GM12878 (cell line): ENCODE measurements around the gene DCUN1D3. TPM values are rescaled to one million over a fixed set of nuclear protein-coding genes. Genes with fewer than 3 reads are reported as not detected.

Experiments
- ATAC-seq: fragments of 200-7000 bp; cut with Tn5 transposase; 3 replicates; pipeline ENCODE4 v1.9.1; 2020; ENCODE audit warnings: mild to moderate bottlenecking, moderate library complexity
- BruUV-seq: library from RNA; stranded (reverse); fragments of 400-500 nt; replicated peaks from 2 replicates; lab custom pipeline; 2021; lab: Mats Ljungman, UMichigan
- CTCF ChIA-PET: fragments of 300-600 bp; sonication (Branson Sonifier 250); formaldehyde crosslinking; extraction: SDS; loops from one replicate; lab custom pipeline; 2021; ENCODE audit warnings: inconsistent platforms; lab: Yijun Ruan, JAX
- POLR2A ChIA-PET: fragments of 350-600 bp; formaldehyde crosslinking; extraction: SDS; loops from one replicate; lab custom pipeline; 2021; ENCODE audit warnings: inconsistent platforms; lab: Charles Lee
- RAD21 ChIA-PET: fragments of 300-600 bp; sonication (Branson Sonifier 250); formaldehyde crosslinking; loops from one replicate; lab custom pipeline; 2023; ENCODE audit warnings: antibody characterized with exemption; ENCODE audit not compliant: unreplicated experiment; lab: Charles Lee
- SMC1A ChIA-PET: fragments of 300-600 bp; sonication (Branson Sonifier 250); formaldehyde crosslinking; loops from one replicate; lab custom pipeline; 2023; ENCODE audit not compliant: unreplicated experiment, uncharacterized antibody; lab: Charles Lee
- DNase-seq: peaks from one replicate; pipeline ENCODE4 v3.0.0-alpha.2; 2011; ENCODE audit warnings: low read depth, low spot score
- FAIRE-seq: peaks from 3 replicates; lab custom pipeline; 2011; peaks lifted over from hg19 to GRCh38; lab: Jason Lieb, UNC
- H2AFZ ChIP-seq: 2 replicates; pipeline ENCODE4 v1.6.0; 2011; ENCODE audit warnings: low read depth, low read length, control low read depth; ENCODE audit not compliant: control insufficient read depth
- H3K27ac ChIP-seq: 2 replicates; pipeline ENCODE4 v1.5.1; 2011; ENCODE audit warnings: control low read depth; ENCODE audit not compliant: control insufficient read depth, insufficient read depth
- H3K27me3 ChIP-seq, 2 experiments: replicated peaks in 1 of 2; 2 replicates each; pipeline versions ENCODE4 v1.6.0 to v1.6.1; 2011; ENCODE audit warnings: low read length in 1 of 2; ENCODE audit not compliant: control insufficient read depth in 2 of 2, insufficient read depth in 2 of 2
- H3K36me3 ChIP-seq, 2 experiments: 2 replicates each; pipeline ENCODE4 v1.5.1; 2011; ENCODE audit warnings: low read length in 1 of 2; ENCODE audit not compliant: control insufficient read depth in 2 of 2, insufficient read depth in 2 of 2
- H3K4me1 ChIP-seq: 2 replicates; pipeline ENCODE4 v1.6.1; 2011; ENCODE audit warnings: mild to moderate bottlenecking, low read length, moderate library complexity, mixed read lengths; ENCODE audit not compliant: control insufficient read depth, insufficient read depth
- H3K4me2 ChIP-seq: 2 replicates; pipeline ENCODE4 v1.6.0; 2011; ENCODE audit warnings: control low read depth; ENCODE audit not compliant: control insufficient read depth, insufficient read depth
- H3K4me3 ChIP-seq: fragments of 200-600 bp; sonication (generic); 2 replicates; pipeline ENCODE4 v1.5.1; 2016
- H3K79me2 ChIP-seq: 2 replicates; pipeline ENCODE4 v1.6.0; 2011; ENCODE audit warnings: low read length; ENCODE audit not compliant: control insufficient read depth, insufficient read depth
- H3K9ac ChIP-seq: 2 replicates; pipeline ENCODE4 v1.8.0; 2011; ENCODE audit warnings: low read length, control low read depth, mixed read lengths; ENCODE audit not compliant: control insufficient read depth, insufficient read depth
- H3K9me3 ChIP-seq: replicated peaks from 3 replicates; pipeline ENCODE4 v1.5.1; 2011; ENCODE audit warnings: mild to moderate bottlenecking, low read length; ENCODE audit not compliant: control insufficient read depth, insufficient read depth
- H4K20me1 ChIP-seq: 2 replicates; pipeline ENCODE4 v1.6.0; 2011; ENCODE audit not compliant: control insufficient read depth, insufficient read depth
- EED ChIP-seq: sonication (generic); IDR thresholded peaks from 2 replicates; pipeline ENCODE4 v1.6.1; 2016; ENCODE audit warnings: antibody characterized with exemption, low read depth
- EZH2 ChIP-seq: IDR thresholded peaks from 2 replicates; pipeline ENCODE4 v1.6.1; 2012; ENCODE audit warnings: low read depth, mild to moderate bottlenecking, control low read depth, inconsistent platforms, low read length, borderline replicate concordance; ENCODE audit not compliant: control insufficient read depth
- MEF2B ChIP-seq: fragments of 450-650 bp; IDR thresholded peaks from 2 replicates; pipeline ENCODE4 v1.6.1; 2018; ENCODE audit warnings: mild to moderate bottlenecking, moderate library complexity; ENCODE audit not compliant: partially characterized antibody, poor library complexity, severe bottlenecking
- RFX5 ChIP-seq: IDR thresholded peaks from 2 replicates; pipeline ENCODE4 v1.6.1; 2011; ENCODE audit warnings: low read depth, low read length, improper control_type of control experiment
- SMAD1 ChIP-seq: fragments of 450-650 bp; IDR thresholded peaks from 2 replicates; pipeline ENCODE4 v1.6.1; 2018; ENCODE audit warnings: mild to moderate bottlenecking, low read depth; ENCODE audit not compliant: partially characterized antibody
- SMARCA5 ChIP-seq: fragments of 450-650 bp; IDR thresholded peaks from 2 replicates; pipeline ENCODE4 v1.6.1; 2017; ENCODE audit warnings: mild to moderate bottlenecking
- SPI1 ChIP-seq: IDR thresholded peaks from 2 replicates; pipeline ENCODE4 v1.6.1; 2011; ENCODE audit warnings: low read depth, mild to moderate bottlenecking, low read length, moderate library complexity, borderline replicate concordance; ENCODE audit not compliant: insufficient read depth
- TCF12 ChIP-seq: IDR thresholded peaks from 2 replicates; pipeline ENCODE4 v1.6.1; 2011; ENCODE audit warnings: low read depth, mild to moderate bottlenecking, low read length
- ZNF384 ChIP-seq: IDR thresholded peaks from 2 replicates; pipeline ENCODE4 v1.6.1; 2012; ENCODE audit warnings: low read depth, mild to moderate bottlenecking, low read length, improper control_type of control experiment, borderline replicate concordance
- WGBS: methylation state at CpG from one replicate; pipeline ENCODE4 v1.1.6; 2016; ENCODE audit warnings: low lambda C conversion rate; ENCODE audit not compliant: insufficient replicate concordance, insufficient coverage; ENCODE audit errors: missing lambda C conversion rate; 5-methylcytosine and 5-hydroxymethylcytosine counted together
- in situ Hi-C: fragments of 300-500 bp; cut with MboI; formaldehyde crosslinking; loops from 9 replicates; pipeline ENCODE4 v1.14.3; 2018; ENCODE audit warnings: mixed read lengths
- intact Hi-C: fragments of 100-400 bp; cut with micrococcal nuclease; formaldehyde crosslinking; loops from one replicate; pipeline ENCODE4 v1.14.2; 2022; ENCODE audit not compliant: unreplicated experiment
- polyA plus RNA-seq, 11 experiments: library from polyadenylated mRNA; depleted of rRNA in 4 of 11; unstranded in 6 of 11; stranded (reverse) in 5 of 11; fragments of >200 nt; fragmentation: Nextera tagmentation in 4 of 11; fragmentation: Illumina TruSeq in 1 of 11; extraction: Ambion mirVana in 4 of 11; extraction: Trizol in 1 of 11; gene quantifications; 1 replicate in 1 of 11; 2 replicates in 10 of 11; pipeline versions ENCODE4 v1.2.1 to v1.2.3, GENCODE V29; 2011 to 2016; ENCODE audit warnings: inconsistent platforms in 2 of 11, missing spikeins in 2 of 11, low read depth in 1 of 11
- total RNA-seq, 4 experiments: library from RNA; depleted of rRNA in 3 of 4; stranded (reverse); fragments of >200 nt in 3 of 4; fragmentation: Illumina TruSeq in 1 of 4; extraction: Trizol in 1 of 4; gene quantifications; 2 replicates each; pipeline versions ENCODE4 v1.2.1 to v1.2.3, GENCODE V29; 2013 to 2021
- TF ChIP-seq, protein P1 (sequence below): fragments of 150-350 bp; IDR thresholded peaks from 2 replicates; pipeline ENCODE4 v1.6.1; 2016; ENCODE audit warnings: low read depth, low read length

The DCUN1D3 gene
- total and polyA plus RNA-seq, 10 of the 15 experiments (the other 5 are each of a cell fraction or from before 2014, with no cell fraction given), result 0.47 to 4.5 (median 1.9) TPM

- TF ChIP-seq, protein P1, sequence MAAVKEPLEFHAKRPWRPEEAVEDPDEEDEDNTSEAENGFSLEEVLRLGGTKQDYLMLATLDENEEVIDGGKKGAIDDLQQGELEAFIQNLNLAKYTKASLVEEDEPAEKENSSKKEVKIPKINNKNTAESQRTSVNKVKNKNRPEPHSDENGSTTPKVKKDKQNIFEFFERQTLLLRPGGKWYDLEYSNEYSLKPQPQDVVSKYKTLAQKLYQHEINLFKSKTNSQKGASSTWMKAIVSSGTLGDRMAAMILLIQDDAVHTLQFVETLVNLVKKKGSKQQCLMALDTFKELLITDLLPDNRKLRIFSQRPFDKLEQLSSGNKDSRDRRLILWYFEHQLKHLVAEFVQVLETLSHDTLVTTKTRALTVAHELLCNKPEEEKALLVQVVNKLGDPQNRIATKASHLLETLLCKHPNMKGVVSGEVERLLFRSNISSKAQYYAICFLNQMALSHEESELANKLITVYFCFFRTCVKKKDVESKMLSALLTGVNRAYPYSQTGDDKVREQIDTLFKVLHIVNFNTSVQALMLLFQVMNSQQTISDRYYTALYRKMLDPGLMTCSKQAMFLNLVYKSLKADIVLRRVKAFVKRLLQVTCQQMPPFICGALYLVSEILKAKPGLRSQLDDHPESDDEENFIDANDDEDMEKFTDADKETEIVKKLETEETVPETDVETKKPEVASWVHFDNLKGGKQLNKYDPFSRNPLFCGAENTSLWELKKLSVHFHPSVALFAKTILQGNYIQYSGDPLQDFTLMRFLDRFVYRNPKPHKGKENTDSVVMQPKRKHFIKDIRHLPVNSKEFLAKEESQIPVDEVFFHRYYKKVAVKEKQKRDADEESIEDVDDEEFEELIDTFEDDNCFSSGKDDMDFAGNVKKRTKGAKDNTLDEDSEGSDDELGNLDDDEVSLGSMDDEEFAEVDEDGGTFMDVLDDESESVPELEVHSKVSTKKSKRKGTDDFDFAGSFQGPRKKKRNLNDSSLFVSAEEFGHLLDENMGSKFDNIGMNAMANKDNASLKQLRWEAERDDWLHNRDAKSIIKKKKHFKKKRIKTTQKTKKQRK, result no peak
- TF ChIP-seq EED (no peak), TCF12 (no peak), MEF2B (no peak), SPI1 (no peak), SMAD1 (no peak)
Observed at GRCh38 chr16:20871258-20871657, 28.9 kb downstream of the DCUN1D3 start (continued).

DNA sequence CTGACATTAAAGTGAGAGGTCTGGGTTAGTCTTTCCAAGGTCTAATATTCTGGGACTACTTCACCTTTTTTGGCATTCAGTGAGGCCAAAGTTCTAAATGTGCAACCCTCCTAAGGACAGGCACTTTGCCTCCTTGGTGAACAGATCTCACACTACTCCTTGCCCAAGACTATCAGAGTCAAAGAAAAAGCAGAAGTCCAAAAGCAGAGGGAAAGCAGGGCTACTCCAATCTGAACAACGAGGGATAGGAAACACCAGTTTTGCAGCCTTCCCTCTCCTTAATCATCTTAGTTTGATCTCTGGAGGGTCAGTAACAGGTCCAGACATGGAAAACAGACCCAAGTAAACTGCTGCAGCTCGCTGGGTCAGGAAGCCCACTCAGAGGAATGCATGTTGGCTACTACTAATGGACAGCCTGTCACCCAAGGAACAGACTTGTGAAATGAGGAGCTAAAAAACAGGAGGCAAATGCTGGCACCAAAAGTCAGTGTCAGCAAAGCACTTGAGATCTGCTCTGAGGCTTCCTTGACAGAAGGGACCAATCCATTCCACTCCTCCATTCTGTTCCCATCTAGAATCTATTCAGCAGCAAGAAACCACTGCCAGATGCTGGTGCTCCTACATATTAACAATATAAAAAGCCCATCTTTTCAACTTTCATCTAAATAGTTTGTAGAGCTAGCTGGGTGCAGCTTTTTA is 29.9 kb downstream of the DCUN1D3 start:
- no peak overlapping the region for H3K4me3 ChIP-seq
- RAD21 ChIA-PET, result no interaction called here
- no peaks in the 10 kb centered on the region for H4K20me1 ChIP-seq
- TF ChIP-seq EZH2 (no peak), SPI1 (peak; percentile 59; the same call in 1 of the 2 replicates), SMARCA5 (no peak), RFX5 (no peak), ZNF384 (no peak)
- FAIRE-seq (no peak), DNase-seq (no peak), ATAC-seq (no peak)
- H3K9me3 ChIP-seq, result no peaks in the 10 kb centered on the region; the same call in 2 of the 3 replicates
- peaks cover 14% of the 10 kb centered on the region for H3K79me2 ChIP-seq
- BruUV-seq, result no TSS peak
- peaks cover 49% of the 10 kb centered on the region for H3K4me1 ChIP-seq
- SMC1A ChIA-PET, result interaction anchor here (1.9 to 6.3 kb wide), 3 partner anchors 15 to 30 kb away, joined by 7 to 50 read pairs (median 9); partner anchors contain the start of genes DCUN1D3 and LYRM1
- H3K27ac ChIP-seq, result no peak overlapping the region
- no peak overlapping the region for H2AFZ ChIP-seq
- intact Hi-C loops, result no loop called here
- in situ Hi-C loops, result no loop called here
- CTCF ChIA-PET, result no interaction called here
- POLR2A ChIA-PET, result interaction anchor here (1.0 to 2.4 kb wide), 3 partner anchors 8 to 30 kb away, joined by 3 to 11 read pairs (median 3); partner anchors contain the start of genes DCUN1D3 and LYRM1
- 66% methylated on average over 2 of the region's 2 CpGs for WGBS
- H3K27me3 ChIP-seq, result no peaks in the 10 kb centered on the region
- H3K36me3 ChIP-seq, result no peaks in the 10 kb centered on the region
- no peak overlapping the region for H3K9ac ChIP-seq
- no peak overlapping the region for H3K4me2 ChIP-seq
